Brain microvascular endothelial cell (primary cell): ENCODE measurements around the gene ATP2B3.
A peak's percentile ranks its signal among the peaks of the same experiment; 100 is the strongest.

Source experiments
- DNase-seq: peaks from one replicate; pipeline ENCODE4 v3.0.0-alpha.2; 2020
- H3K27ac ChIP-seq: fragments of 250-450 bp; sonication (Bioruptor Pico); 2 replicates; pipeline ENCODE4 v1.5.1; 2020; ENCODE audit warnings: mild to moderate bottlenecking, moderate library complexity
- H3K27me3 ChIP-seq: fragments of 250-450 bp; sonication (Bioruptor Pico); replicated peaks from 2 replicates; pipeline ENCODE4 v1.5.1; 2020; ENCODE audit warnings: mild to moderate bottlenecking
- H3K36me3 ChIP-seq: fragments of 250-450 bp; sonication (Bioruptor Pico); replicated peaks from 2 replicates; pipeline ENCODE4 v1.5.1; 2020; ENCODE audit warnings: mild to moderate bottlenecking
- H3K4me3 ChIP-seq: 2 replicates; pipeline ENCODE4 v1.5.1; 2011; ENCODE audit warnings: low read depth, mild to moderate bottlenecking, control low read depth, low read length, moderate library complexity
- CTCF ChIP-seq: IDR thresholded peaks from 2 replicates; pipeline ENCODE4 v1.5.1; 2011; ENCODE audit warnings: low read depth, mild to moderate bottlenecking, moderate library complexity, low read length, control low read depth, inconsistent platforms; ENCODE audit errors: missing control alignments
- in situ Hi-C: cut with HindIII; loops from 2 replicates; pipeline ENCODE4 v1.10.0; 2017; ENCODE audit warnings: low sequenced_read_pairs, low pct_ligation_motif_present

The ATP2B3 gene

GRCh38 chrX:153494541-153495361 lies 22.7 kb upstream of the ATP2B3 start, which contains the start of gene BGN:
BGN (plus strand) TSS chrX:153494980; CDS start chrX:153504632, 9,652 bp downstream.
- H3K27ac ChIP-seq: no peak within 1 kb of the TSS
- H3K36me3 ChIP-seq: no peaks in the 10 kb centered on the region
- no peak for DNase-seq
- peak; percentile 64 for TF ChIP-seq CTCF
- no peaks in the 10 kb centered on the region for H3K27me3 ChIP-seq
- in situ Hi-C loops: no loop called here
- peak within 1 kb of the TSS; percentile 72 for H3K4me3 ChIP-seq

- in situ Hi-C loops: no loop called here
- no peaks in the 10 kb centered on the region for H3K27me3 ChIP-seq
- H3K4me3 ChIP-seq: peak overlapping the region; percentile 72
- H3K36me3 ChIP-seq: no peaks in the 10 kb centered on the region
- no peak for TF ChIP-seq CTCF
- DNase-seq: no peak
- H3K27ac ChIP-seq: no peak overlapping the region
Observed at GRCh38 chrX:153495362-153495751, 22.1 kb upstream of the ATP2B3 start.

- DNase-seq: no peak
- Histone ChIP-seq H3K4me3 (peak overlapping the region; percentile 72), H3K27me3 (no peaks in the 10 kb centered on the region), H3K36me3 (no peaks in the 10 kb centered on the region), H3K27ac (no peak overlapping the region)
- peak; percentile 27 for TF ChIP-seq CTCF
- in situ Hi-C loops: no loop called here
Observed at GRCh38 chrX:153495903-153496589, 21.4 kb upstream of the ATP2B3 start.

GRCh38 chrX:153496590-153496959 lies 20.9 kb upstream of the ATP2B3 start:
- no peaks in the 10 kb centered on the region for H3K27me3 ChIP-seq
- no peaks in the 10 kb centered on the region for H3K36me3 ChIP-seq
- in situ Hi-C loops: no loop called here
- H3K4me3 ChIP-seq: peak overlapping the region; percentile 72
- no peak overlapping the region for H3K27ac ChIP-seq
- no peak for TF ChIP-seq CTCF
- no peak for DNase-seq

- peak overlapping the region; percentile 29 for H3K4me3 ChIP-seq
- in situ Hi-C loops: no loop called here
Observed at GRCh38 chrX:153498453-153498852, 19.0 kb upstream of the ATP2B3 start.

More at GRCh38 chrX:153498453-153498852, 19.0 kb upstream of the ATP2B3 start:
- Histone ChIP-seq H3K36me3 (no peaks in the 10 kb centered on the region), H3K27ac (no peak overlapping the region), H3K27me3 (no peaks in the 10 kb centered on the region)
- TF ChIP-seq CTCF: no peak
- no peak for DNase-seq
